Panc1 (cell line): ENCODE results near the gene PTGDS. TPM values are rescaled to one million over a fixed set of nuclear protein-coding genes. Genes with fewer than 3 reads are reported as not detected.

Source experiments
- ATAC-seq: fragments of 200-7000 bp; cut with Tn5 transposase; 2 replicates; pipeline ENCODE4 v1.9.1; 2020; ENCODE audit warnings: mild to moderate bottlenecking, moderate library complexity
- BruUV-seq: library from RNA; stranded (reverse); fragments of 400-500 nt; replicated peaks from 2 replicates; lab custom pipeline; 2021; lab: Mats Ljungman, UMichigan
- CTCF ChIA-PET: fragments of 300-600 bp; sonication (Branson Sonifier 250); formaldehyde crosslinking; loops from one replicate; lab custom pipeline; 2022; ENCODE audit warnings: antibody characterized with exemption; lab: Charles Lee
- POLR2A ChIA-PET: fragments of 300-600 bp; sonication (Branson Sonifier 250); formaldehyde crosslinking; loops from one replicate; lab custom pipeline; 2022; ENCODE audit warnings: antibody characterized with exemption; lab: Charles Lee
- DNase-seq: peaks from one replicate; pipeline ENCODE4 v3.0.0-alpha.2; 2010; ENCODE audit warnings: low read depth, low spot score
- H3K27ac ChIP-seq: 2 replicates; pipeline ENCODE4 v1.5.1; 2011; ENCODE audit warnings: mild to moderate bottlenecking, low read length, inconsistent platforms
- H3K27me3 ChIP-seq: fragments of 200-500 bp; sonication (Bioruptor generic); 2 replicates; pipeline ENCODE4 v1.6.0; 2014; ENCODE audit warnings: low read length, inconsistent platforms; ENCODE audit not compliant: control insufficient read depth, insufficient read depth
- H3K36me3 ChIP-seq: fragments of 200-500 bp; sonication (Bioruptor generic); 2 replicates; pipeline ENCODE4 v1.5.1; 2014; ENCODE audit warnings: inconsistent platforms, mild to moderate bottlenecking, low read length, moderate library complexity; ENCODE audit not compliant: control insufficient read depth, insufficient read depth
- H3K4me1 ChIP-seq: 2 replicates; pipeline ENCODE4 v1.5.1; 2011; ENCODE audit warnings: inconsistent platforms, mild to moderate bottlenecking, low read length, moderate library complexity; ENCODE audit not compliant: control insufficient read depth, insufficient read depth
- H3K4me3 ChIP-seq, 2 experiments: 2 replicates each; pipeline ENCODE4 v1.5.1; 2011 to 2012; ENCODE audit warnings: low read depth in 2 of 2, low read length in 2 of 2, mild to moderate bottlenecking in 2 of 2, inconsistent platforms in 1 of 2, moderate library complexity in 1 of 2
- H3K9me3 ChIP-seq: fragments of 200-500 bp; sonication (Bioruptor generic); 2 replicates; pipeline ENCODE4 v1.5.1; 2014; ENCODE audit warnings: low read depth, mild to moderate bottlenecking, inconsistent platforms, low read length, moderate library complexity; ENCODE audit not compliant: control insufficient read depth, insufficient read depth
- POLR2AphosphoS5 ChIP-seq: IDR thresholded peaks from 2 replicates; pipeline ENCODE4 v1.6.1; 2012; ENCODE audit warnings: mild to moderate bottlenecking, low read depth, low read length, moderate library complexity
- SIN3A ChIP-seq: IDR thresholded peaks from 2 replicates; pipeline ENCODE4 v1.6.1; 2012; ENCODE audit warnings: low read depth, mild to moderate bottlenecking, low read length, moderate library complexity, borderline replicate concordance; ENCODE audit not compliant: insufficient read depth
- TCF7L2 ChIP-seq: IDR thresholded peaks from 2 replicates; pipeline ENCODE4 v1.6.1; 2011; ENCODE audit warnings: mild to moderate bottlenecking, low read depth, low read length, inconsistent platforms
- in situ Hi-C: cut with HindIII; loops from 2 replicates; pipeline ENCODE4 v1.10.0; 2016; ENCODE audit warnings: low sequenced_read_pairs, low pct_unique_long_range_greater_than_20kb
- intact Hi-C: fragments of 100-400 bp; cut with micrococcal nuclease; formaldehyde crosslinking; loops from one replicate; pipeline ENCODE4 v1.10.0; 2022; ENCODE audit not compliant: unreplicated experiment
- total RNA-seq: library from RNA; stranded (reverse); gene quantifications from one replicate; pipeline ENCODE4 v1.2.1, GENCODE V29; 2021; ENCODE audit not compliant: unreplicated experiment
- TF ChIP-seq, protein P1 (sequence below), 2 experiments: IDR thresholded peaks; 2 replicates each; pipeline ENCODE4 v1.6.1; 2011 to 2012; ENCODE audit warnings: low read depth in 2 of 2, control low read depth in 1 of 2, low read length in 1 of 2, mild to moderate bottlenecking in 1 of 2, moderate library complexity in 1 of 2; ENCODE audit not compliant: insufficient read depth in 1 of 2
- TF ChIP-seq, protein P2 (sequence below): fragments of 450-650 bp; IDR thresholded peaks from 2 replicates; pipeline ENCODE4 v1.5.1; 2017; ENCODE audit warnings: mild to moderate bottlenecking

The PTGDS gene
- total RNA-seq, 1 experiment from 2014 or later = 13.7 TPM

DNA sequence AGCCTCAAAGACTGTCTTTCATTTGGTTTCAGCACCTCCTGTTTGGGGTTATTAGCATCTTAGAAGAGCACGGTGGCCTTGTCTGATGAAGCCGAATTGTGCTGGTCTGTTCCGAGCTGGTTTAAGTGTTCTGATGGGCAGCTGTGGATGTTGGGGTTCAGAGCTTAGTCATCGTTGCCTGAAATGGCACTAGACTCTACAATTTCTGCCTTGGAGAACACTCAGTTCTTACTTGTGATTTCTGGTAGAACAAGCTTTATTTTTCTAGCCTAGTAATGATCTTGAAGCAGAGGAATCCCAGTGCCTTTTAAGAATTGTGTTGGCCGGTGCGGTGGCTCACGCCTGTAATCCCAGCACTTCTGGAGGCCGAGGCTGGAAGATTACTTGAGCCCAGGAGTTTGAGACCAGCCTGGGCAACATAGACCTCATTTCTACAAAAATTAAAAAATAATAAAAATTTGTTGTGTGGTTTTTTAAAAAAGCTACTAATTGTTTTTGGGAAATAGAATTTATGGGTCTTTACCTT lies 40.6 kb upstream of the PTGDS start:
- no TSS peak for BruUV-seq
- Histone ChIP-seq H3K4me1 (no peaks in the 10 kb centered on the region), H3K9me3 (no peaks in the 10 kb centered on the region), H3K27me3 (no peaks in the 10 kb centered on the region), H3K4me3 (no peak overlapping the region), H3K36me3 (no peaks in the 10 kb centered on the region; the same call in 1 of the 2 replicates), H3K27ac (no peak overlapping the region)
- in situ Hi-C loops (no loop called here), intact Hi-C loops (no loop called here)
- TF ChIP-seq TCF7L2 (no peak), SIN3A (no peak), POLR2AphosphoS5 (no peak)
- TF ChIP-seq, protein P1, sequence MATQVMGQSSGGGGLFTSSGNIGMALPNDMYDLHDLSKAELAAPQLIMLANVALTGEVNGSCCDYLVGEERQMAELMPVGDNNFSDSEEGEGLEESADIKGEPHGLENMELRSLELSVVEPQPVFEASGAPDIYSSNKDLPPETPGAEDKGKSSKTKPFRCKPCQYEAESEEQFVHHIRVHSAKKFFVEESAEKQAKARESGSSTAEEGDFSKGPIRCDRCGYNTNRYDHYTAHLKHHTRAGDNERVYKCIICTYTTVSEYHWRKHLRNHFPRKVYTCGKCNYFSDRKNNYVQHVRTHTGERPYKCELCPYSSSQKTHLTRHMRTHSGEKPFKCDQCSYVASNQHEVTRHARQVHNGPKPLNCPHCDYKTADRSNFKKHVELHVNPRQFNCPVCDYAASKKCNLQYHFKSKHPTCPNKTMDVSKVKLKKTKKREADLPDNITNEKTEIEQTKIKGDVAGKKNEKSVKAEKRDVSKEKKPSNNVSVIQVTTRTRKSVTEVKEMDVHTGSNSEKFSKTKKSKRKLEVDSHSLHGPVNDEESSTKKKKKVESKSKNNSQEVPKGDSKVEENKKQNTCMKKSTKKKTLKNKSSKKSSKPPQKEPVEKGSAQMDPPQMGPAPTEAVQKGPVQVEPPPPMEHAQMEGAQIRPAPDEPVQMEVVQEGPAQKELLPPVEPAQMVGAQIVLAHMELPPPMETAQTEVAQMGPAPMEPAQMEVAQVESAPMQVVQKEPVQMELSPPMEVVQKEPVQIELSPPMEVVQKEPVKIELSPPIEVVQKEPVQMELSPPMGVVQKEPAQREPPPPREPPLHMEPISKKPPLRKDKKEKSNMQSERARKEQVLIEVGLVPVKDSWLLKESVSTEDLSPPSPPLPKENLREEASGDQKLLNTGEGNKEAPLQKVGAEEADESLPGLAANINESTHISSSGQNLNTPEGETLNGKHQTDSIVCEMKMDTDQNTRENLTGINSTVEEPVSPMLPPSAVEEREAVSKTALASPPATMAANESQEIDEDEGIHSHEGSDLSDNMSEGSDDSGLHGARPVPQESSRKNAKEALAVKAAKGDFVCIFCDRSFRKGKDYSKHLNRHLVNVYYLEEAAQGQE (IDR thresholded peaks at IDR 0.05; ENCODE audit: insufficient read depth in 1 of 2, low read depth in 2 of 2, low read length in 1 of 2) = no peak
- TF ChIP-seq, protein P2, sequence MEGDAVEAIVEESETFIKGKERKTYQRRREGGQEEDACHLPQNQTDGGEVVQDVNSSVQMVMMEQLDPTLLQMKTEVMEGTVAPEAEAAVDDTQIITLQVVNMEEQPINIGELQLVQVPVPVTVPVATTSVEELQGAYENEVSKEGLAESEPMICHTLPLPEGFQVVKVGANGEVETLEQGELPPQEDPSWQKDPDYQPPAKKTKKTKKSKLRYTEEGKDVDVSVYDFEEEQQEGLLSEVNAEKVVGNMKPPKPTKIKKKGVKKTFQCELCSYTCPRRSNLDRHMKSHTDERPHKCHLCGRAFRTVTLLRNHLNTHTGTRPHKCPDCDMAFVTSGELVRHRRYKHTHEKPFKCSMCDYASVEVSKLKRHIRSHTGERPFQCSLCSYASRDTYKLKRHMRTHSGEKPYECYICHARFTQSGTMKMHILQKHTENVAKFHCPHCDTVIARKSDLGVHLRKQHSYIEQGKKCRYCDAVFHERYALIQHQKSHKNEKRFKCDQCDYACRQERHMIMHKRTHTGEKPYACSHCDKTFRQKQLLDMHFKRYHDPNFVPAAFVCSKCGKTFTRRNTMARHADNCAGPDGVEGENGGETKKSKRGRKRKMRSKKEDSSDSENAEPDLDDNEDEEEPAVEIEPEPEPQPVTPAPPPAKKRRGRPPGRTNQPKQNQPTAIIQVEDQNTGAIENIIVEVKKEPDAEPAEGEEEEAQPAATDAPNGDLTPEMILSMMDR = no peak
- ChIA-PET POLR2A (no interaction called here), CTCF (no interaction called here)
- DNase-seq = no peak
- ATAC-seq = no peak

DNA sequence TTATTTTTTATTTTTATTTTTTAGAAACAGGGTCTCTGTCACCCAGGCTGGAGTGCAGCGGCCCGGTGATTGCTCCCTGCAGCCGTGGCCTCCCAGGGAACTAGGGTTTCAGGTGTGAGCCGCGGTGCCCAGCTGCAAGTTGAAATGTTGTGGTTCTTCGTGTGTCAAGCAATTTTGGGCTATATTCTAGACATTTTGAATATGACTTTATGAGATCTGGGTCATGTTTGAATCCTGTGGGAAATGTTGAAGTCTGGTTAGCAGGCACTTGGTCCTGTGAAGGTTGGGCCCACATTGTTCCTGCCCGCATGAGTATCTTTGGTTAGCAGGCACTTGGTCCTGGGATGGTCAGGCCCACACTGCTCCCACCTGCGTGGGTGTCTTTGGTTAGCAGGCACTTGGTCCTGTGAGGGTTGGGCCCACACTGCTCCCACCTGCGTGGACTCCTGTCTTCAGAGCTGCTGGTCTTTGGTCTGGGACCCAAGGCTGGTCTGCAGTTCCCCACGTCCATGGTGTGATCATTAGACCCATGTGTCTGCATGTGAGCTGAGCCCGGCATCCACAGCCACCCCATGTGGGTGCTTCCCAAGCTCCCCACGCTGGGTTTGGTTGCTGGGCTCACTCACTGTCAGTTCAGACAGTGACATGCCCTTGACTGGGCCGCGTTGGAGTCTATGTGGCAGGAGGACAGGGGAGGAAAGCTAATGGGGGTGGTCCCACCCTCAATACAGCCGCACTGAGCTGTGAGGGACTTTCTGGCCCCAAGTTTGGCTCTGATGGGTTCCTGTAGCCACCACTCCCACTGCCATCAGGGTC lies 39.9 kb upstream of the PTGDS start:
- H3K4me1 ChIP-seq = no peaks in the 10 kb centered on the region; the same call in 1 of the 2 replicates
- no peaks in the 10 kb centered on the region; the same call in 1 of the 2 replicates for H3K36me3 ChIP-seq
- H3K9me3 ChIP-seq = no peaks in the 10 kb centered on the region
- in situ Hi-C loops (no loop called here), intact Hi-C loops (no loop called here)
- POLR2A ChIA-PET = interaction anchor here (0.7 kb wide), 1 partner anchor 87 kb away, joined by 6 read pairs; no protein-coding TSS in a partner anchor
- no peak overlapping the region for H3K4me3 ChIP-seq
- H3K27me3 ChIP-seq = no peaks in the 10 kb centered on the region
- no TSS peak for BruUV-seq
- ATAC-seq (no peak), DNase-seq (no peak)
- H3K27ac ChIP-seq = no peak overlapping the region
- no peak for TF ChIP-seq TCF7L2
- CTCF ChIA-PET = no interaction called here
